Left renal cortex interstitium (tissue), 4 donors: ENCODE measurements around the gene RPLP2. TPM values are rescaled to one million over a fixed set of nuclear protein-coding genes. Genes with fewer than 3 reads are reported as not detected.

Experiments used
- DNase-seq, 4 donors: peaks; one replicate each; pipeline ENCODE4 v3.0.0-alpha.2; 2013; ENCODE audit warnings: low read depth in 4 of 4, low spot score in 2 of 4, missing footprints in 1 of 4
- polyA plus RNA-seq, 4 donors: library from polyadenylated mRNA; unstranded; fragments of 120-200 nt; gene quantifications; one replicate each; pipeline ENCODE4 v1.2.1, GENCODE V29; 2013; ENCODE audit not compliant: insufficient read length in 4 of 4

RPLP2 gene
- polyA plus RNA-seq, 4 donors = 903 to 1,462 (median 1,115) TPM

- no peak for DNase-seq
These were observed 51.3 kb downstream of the RPLP2 start for GRCh38 chr11:861105-861479.

- DNase-seq = no peak
These were observed 52.4 kb downstream of the RPLP2 start for GRCh38 chr11:862081-862661.

Other genes starting within 250 kb of the RPLP2 start
- gene LMNTD2, start 249.2 kb upstream of the RPLP2 start, polyA plus RNA-seq = 1 to 10 TPM; 3.0 to 7.3 (median 4.7) TPM
- gene RASSF7, start 249.0 kb upstream of the RPLP2 start, polyA plus RNA-seq = 10 to 100 TPM; 36.8 to 71.6 (median 58.8) TPM
- gene PHRF1, start 233.5 kb upstream of the RPLP2 start, polyA plus RNA-seq = 10 to 100 TPM; 18.3 to 33.3 (median 26.8) TPM
- gene IRF7, start 194.0 kb upstream of the RPLP2 start, polyA plus RNA-seq = 10 to 100 TPM in 3 of 4 donors, 1 to 10 TPM in 1; 5.4 to 15.4 (median 12.5) TPM
- gene CDHR5, start 185.0 kb upstream of the RPLP2 start, polyA plus RNA-seq = 10 to 100 TPM; 24.9 to 49.2 (median 41.9) TPM
- gene SCT, start 182.8 kb upstream of the RPLP2 start, polyA plus RNA-seq = 1 to 10 TPM in 3 of 4 donors, under 1 TPM in 1; 0.92 to 4.1 (median 2.2) TPM
- 1 to 10 TPM; 1.8 to 5.2 (median 4.7) TPM for gene DRD4, start 172.7 kb upstream of the RPLP2 start, polyA plus RNA-seq
- 10 to 100 TPM; 44.7 to 57.7 (median 51.1) TPM for gene DEAF1, start 114.7 kb upstream of the RPLP2 start, polyA plus RNA-seq
- 10 to 100 TPM; 36.1 to 56.7 (median 46.3) TPM for gene TMEM80, start 114.2 kb upstream of the RPLP2 start, polyA plus RNA-seq
- gene EPS8L2, start 103.7 kb upstream of the RPLP2 start, polyA plus RNA-seq = 100 to 1,000 TPM; 104 to 161 (median 139) TPM
- gene TALDO1, start 62.5 kb upstream of the RPLP2 start, polyA plus RNA-seq = 100 to 1,000 TPM; 123 to 164 (median 136) TPM
- 100 to 1,000 TPM in 1 of 4 donors, 10 to 100 TPM in 3; 55.3 to 115 (median 84.8) TPM for gene GATD1, start 32.5 kb upstream of the RPLP2 start, polyA plus RNA-seq
- gene CEND1, start 19.9 kb upstream of the RPLP2 start, polyA plus RNA-seq = 1 to 10 TPM in 2 of 4 donors, under 1 TPM in 2; 0.28 to 1.3 (median 0.99) TPM
- gene SLC25A22, start 11.7 kb upstream of the RPLP2 start, polyA plus RNA-seq = 10 to 100 TPM; 13.1 to 24.3 (median 18.6) TPM
- 10 to 100 TPM in 3 of 4 donors, 1 to 10 TPM in 1; 6.7 to 17.8 (median 12.9) TPM for gene PIDD1, start 4.7 kb upstream of the RPLP2 start, polyA plus RNA-seq
- 10 to 100 TPM; 38.2 to 87.6 (median 68.0) TPM for gene PNPLA2, start 8.9 kb downstream of the RPLP2 start, polyA plus RNA-seq
- 10 to 100 TPM in 3 of 4 donors, 1 to 10 TPM in 1; 9.8 to 20.8 (median 17.2) TPM for gene CRACR2B, start 18.0 kb downstream of the RPLP2 start, polyA plus RNA-seq
- 100 to 1,000 TPM; 192 to 238 (median 217) TPM for gene CD151, start 23.0 kb downstream of the RPLP2 start, polyA plus RNA-seq
- 100 to 1,000 TPM in 2 of 4 donors, 10 to 100 TPM in 2; 84.8 to 149 (median 111) TPM for gene POLR2L, start 32.6 kb downstream of the RPLP2 start, polyA plus RNA-seq
- 10 to 100 TPM; 65.9 to 94.9 (median 76.6) TPM for gene TSPAN4, start 32.9 kb downstream of the RPLP2 start, polyA plus RNA-seq
- gene CHID1, start 100.8 kb downstream of the RPLP2 start, polyA plus RNA-seq = 100 to 1,000 TPM; 108 to 134 (median 117) TPM
- gene AP2A2, start 115.9 kb downstream of the RPLP2 start, polyA plus RNA-seq = 100 to 1,000 TPM in 2 of 4 donors, 10 to 100 TPM in 2; 95.7 to 134 (median 108) TPM
- 10 to 100 TPM in 2 of 4 donors, 1 to 10 TPM in 2; 5.7 to 56.0 (median 20.3) TPM for gene MUC6, start 226.8 kb downstream of the RPLP2 start, polyA plus RNA-seq